Testis (tissue), 2 donors: ENCODE results near the gene PRODH.
"Not testable (repeated sequence)": the region's sequence is repeated elsewhere in the genome, so short reads cannot be mapped to it uniquely, and the experiment has no call there.

Source experiments
- CTCF ChIP-seq, 3 experiments: fragments of 450-650 bp in 2 of 3; fragments of 200-600 bp in 1 of 3; sonication (generic) in 1 of 3; IDR thresholded peaks; one replicate each; pipeline ENCODE4 v1.5.1; 2016 to 2019; ENCODE audit warnings: antibody characterized with exemption in 3 of 3, mild to moderate bottlenecking in 2 of 3, moderate library complexity in 1 of 3
- POLR2A ChIP-seq: fragments of 450-650 bp; IDR thresholded peaks from one replicate; pipeline ENCODE4 v1.6.1; 2017; ENCODE audit warnings: antibody characterized with exemption, mild to moderate bottlenecking, moderate library complexity

GRCh38 chr22:18934688-18935087 lies 1.4 kb downstream of the PRODH start:
- TF ChIP-seq CTCF (IDR thresholded peaks at IDR 0.05); POLR2A: not testable (repeated sequence)
